Metanephros (tissue), 1 donor: ENCODE results near the gene MTERF1. TPM values are rescaled to one million over a fixed set of nuclear protein-coding genes. Genes with fewer than 3 reads are reported as not detected.

ENCODE experiments used
- total RNA-seq: library from RNA; depleted of rRNA; stranded (reverse); fragments of >200 nt; gene quantifications from one replicate; pipeline ENCODE4 v1.2.3, GENCODE V29; 2014

MTERF1 gene
- total RNA-seq, result 13.6 TPM

GRCh38 chr7:91880413-91881241, at the start of gene MTERF1:
MTERF1 (minus strand) TSS chr7:91880702; CDS start chr7:91880083, 619 bp downstream.

Other genes with a start within 250 kb of the MTERF1 start
- gene AKAP9, start 60.2 kb upstream of the MTERF1 start, total RNA-seq, result 90.4 TPM